Neutrophil (primary cell): ENCODE data around the gene SPIN1.

Source experiments
- H3K27ac ChIP-seq: fragments of 200-600 bp; sonication (generic); 2 replicates; pipeline ENCODE4 v1.5.1; 2016; ENCODE audit warnings: mild to moderate bottlenecking, moderate library complexity
- H3K27me3 ChIP-seq: fragments of 200-600 bp; sonication (generic); 2 replicates; pipeline ENCODE4 v1.6.0; 2016; ENCODE audit warnings: mild to moderate bottlenecking
- H3K36me3 ChIP-seq: fragments of 200-600 bp; sonication (generic); 2 replicates; pipeline ENCODE4 v1.5.1; 2017
- H3K4me1 ChIP-seq, 2 experiments: fragments of 200-600 bp in 1 of 2; sonication (generic) in 1 of 2; 1 replicate in 1 of 2; 2 replicates in 1 of 2; pipeline versions ENCODE4 v1.5.1 to v1.6.1; 2013 to 2016; ENCODE audit warnings: low read depth in 1 of 2, low read length in 1 of 2, mild to moderate bottlenecking in 1 of 2, moderate library complexity in 1 of 2; ENCODE audit not compliant: control insufficient read depth in 1 of 2, insufficient read depth in 1 of 2
- H3K4me3 ChIP-seq, 2 experiments: fragments of 200-600 bp in 1 of 2; sonication (generic) in 1 of 2; 1 replicate in 1 of 2; 2 replicates in 1 of 2; pipeline ENCODE4 v1.5.1; 2013 to 2016; ENCODE audit warnings: low read depth in 1 of 2, low read length in 1 of 2, mild to moderate bottlenecking in 1 of 2, moderate library complexity in 1 of 2
- H3K9me3 ChIP-seq: fragments of 200-600 bp; sonication (generic); 2 replicates; pipeline ENCODE4 v1.5.1; 2016
- CTCF ChIP-seq: fragments of 200-600 bp; sonication (generic); IDR thresholded peaks from 2 replicates; pipeline ENCODE4 v1.5.1; 2016; ENCODE audit warnings: antibody characterized with exemption

SPIN1 gene

GRCh38 chr9:88527618-88528017, 139.4 kb downstream of the SPIN1 start:
- Histone ChIP-seq H3K27me3 (peaks cover 8% of the 10 kb centered on the region), H3K4me3 (no peak overlapping the region), H3K9me3 (no peaks in the 10 kb centered on the region), H3K36me3 (no peaks in the 10 kb centered on the region), H3K4me1 (peaks cover 9% of the 10 kb centered on the region in 2 experiments), H3K27ac (no peak overlapping the region)
- no peak for TF ChIP-seq CTCF
